HG03025 (cell line): ENCODE results near the gene EGR2.

ENCODE experiments used
- ATAC-seq: cut with Tn5 transposase; IDR thresholded peaks from one replicate; pipeline ENCODE4 v1.9.1; 2021; ENCODE audit warnings: mild to moderate bottlenecking, moderate library complexity; ENCODE audit not compliant: unreplicated experiment, low FRiP score

EGR2 gene

DNA sequence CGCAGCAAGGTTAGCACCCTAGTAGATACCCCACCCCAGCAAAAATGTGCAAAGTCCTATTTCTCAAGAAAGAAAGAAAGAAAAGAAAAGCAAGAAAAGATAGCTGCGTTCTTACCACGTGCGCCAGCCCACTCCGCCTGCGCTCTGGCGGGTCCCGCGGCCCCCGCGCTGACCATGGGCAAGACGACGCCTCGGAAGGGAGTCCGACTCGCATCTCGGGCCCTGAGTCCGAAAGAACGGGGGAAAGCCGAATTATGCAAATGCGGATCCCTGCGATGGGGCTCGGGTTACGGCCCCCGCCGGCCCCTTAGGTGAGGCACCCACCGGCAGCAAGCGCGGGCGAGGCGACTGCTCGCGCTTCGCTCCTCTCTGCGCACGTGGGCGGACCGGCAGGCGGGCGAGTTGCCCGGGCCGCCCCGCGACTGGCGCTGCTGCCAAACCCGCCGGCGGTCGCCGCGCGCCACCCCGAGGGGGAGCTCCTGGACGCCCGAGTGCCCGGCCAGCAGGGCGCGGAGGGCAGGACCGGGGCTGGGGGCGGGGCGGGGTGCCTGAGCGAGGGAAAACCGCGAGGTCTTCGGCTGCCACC is 2.4 kb upstream of the EGR2 start:
- no peak for ATAC-seq

DNA sequence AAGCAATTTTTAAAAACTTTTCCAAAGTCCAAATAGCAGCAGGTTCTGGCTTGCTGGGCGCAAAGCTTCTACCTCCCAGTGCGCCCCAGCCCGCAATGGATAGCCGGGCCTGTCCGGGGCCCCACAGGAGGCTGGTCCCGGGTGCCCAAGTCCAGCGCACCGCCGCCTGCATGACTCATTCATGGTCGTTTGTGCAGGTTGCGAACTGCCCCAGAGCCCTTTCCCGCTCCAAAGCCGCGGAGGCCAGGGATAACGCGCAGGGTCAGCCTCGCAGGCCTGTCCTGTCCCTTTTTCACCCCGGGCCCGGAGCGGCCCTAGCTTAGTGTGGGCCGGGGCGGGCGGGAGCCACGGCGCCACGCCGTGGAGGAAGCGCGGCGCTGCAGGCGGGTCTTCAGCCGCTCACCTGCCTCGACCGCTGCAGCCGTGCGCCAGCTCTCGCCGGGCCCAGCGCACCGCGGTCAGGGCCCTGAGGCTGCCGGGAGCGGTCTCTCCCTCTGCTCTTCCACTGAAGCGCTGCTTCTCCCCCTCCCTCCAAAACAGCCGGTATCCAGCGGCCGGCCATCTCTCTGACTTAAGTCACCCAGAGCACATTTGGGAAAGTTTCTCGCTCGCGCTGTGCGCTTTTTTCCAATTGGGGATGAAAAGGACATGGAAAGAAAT is 1.7 kb upstream of the EGR2 start:
- peak; percentile 33 for ATAC-seq

- peak; percentile 6 for ATAC-seq
Measured at GRCh38 chr10:62817121-62817765, 1.1 kb upstream of the EGR2 start.

GRCh38 chr10:62816076-62816330 is 163 bp downstream of the EGR2 start:
- no peak for ATAC-seq

DNA sequence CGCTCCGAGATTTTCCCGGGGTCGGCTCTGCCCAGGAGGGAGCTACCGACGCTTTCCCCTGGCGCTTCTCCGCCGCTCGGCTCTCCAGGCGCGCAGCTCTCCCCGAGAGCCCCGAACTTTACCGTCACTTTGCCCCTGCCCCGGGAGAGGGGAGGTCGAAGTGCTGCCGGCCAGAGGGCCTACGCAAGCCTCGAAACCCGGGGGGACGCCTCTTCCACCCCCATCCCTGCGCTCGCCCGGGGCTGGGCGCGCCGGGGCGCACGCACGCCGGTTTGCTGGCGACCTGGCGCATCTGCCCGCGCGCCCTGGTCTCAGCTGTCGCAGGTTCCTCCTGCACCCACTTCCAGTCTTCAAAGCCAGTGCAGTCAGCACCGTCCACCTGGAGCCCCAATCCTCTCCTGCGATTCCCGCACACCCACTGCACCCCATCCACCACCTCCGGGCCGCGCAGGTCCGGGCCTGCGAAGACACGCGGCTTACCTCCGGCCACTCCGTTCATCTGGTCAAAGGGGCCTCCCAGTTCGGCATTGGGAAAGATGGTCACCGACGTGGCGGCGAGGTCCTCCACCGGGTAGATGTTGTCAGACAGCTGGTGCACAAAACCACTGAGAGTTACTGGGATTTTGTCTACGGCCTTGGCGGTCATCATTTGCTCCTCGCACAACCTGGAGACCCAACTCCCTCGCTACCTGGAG is 638 bp downstream of the EGR2 start:
- no peak for ATAC-seq

DNA sequence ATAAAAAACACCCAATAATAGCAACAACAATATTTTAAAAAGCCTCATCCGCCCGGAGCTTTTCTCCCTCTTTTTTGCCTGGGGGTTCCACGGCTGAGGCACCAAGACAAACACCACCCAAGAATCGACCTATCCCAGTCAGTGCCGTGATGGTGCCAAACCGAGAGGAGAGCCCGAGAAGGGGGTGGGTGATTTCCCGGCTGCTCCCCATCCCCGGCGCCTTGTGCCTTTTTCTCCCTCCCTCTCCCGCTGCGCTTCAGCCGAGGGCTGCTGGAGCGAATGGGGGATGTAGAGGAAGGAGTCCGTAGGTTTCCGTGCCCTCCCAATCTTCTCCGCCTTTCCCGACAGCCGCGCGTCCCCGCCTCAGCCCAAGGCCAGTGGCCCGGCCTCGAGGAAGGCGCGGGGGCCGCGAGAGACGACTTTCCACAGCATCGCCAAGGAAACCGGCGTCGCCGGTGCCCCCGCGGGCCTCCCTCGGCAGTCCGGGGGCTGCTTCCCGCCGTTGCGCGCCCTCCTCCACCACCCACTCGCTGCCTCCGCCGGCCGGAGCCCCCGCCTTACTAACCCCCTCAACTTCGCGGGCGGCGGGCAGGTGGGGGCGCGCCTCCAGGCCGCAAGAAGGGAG is 1.3 kb downstream of the EGR2 start:
- no peak for ATAC-seq

DNA sequence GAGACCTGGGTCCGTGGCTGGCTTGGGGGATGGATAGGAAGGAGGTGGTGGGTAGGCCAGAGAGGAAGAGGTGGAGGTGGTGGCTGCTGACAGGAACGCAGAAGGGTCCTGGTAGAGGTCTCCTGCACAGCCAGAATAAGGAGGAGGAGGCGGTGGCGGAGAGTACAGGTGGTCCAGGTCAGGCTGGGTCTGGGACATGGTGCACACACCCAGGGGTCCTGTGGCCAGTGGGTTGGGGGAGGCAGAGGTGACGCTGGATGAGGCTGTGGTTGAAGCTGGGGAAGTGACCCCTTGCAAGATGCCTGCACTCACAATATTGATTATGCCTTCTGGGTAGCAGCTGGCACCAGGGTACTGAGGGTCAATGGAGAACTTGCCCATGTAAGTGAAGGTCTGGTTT is 2.2 kb downstream of the EGR2 start:
- no peak for ATAC-seq

GRCh38 chr10:62813453-62813852 is 2.7 kb downstream of the EGR2 start:
- ATAC-seq = no peak

- ATAC-seq = no peak
Measured at GRCh38 chr10:62812672-62813439, 3.3 kb downstream of the EGR2 start.

DNA sequence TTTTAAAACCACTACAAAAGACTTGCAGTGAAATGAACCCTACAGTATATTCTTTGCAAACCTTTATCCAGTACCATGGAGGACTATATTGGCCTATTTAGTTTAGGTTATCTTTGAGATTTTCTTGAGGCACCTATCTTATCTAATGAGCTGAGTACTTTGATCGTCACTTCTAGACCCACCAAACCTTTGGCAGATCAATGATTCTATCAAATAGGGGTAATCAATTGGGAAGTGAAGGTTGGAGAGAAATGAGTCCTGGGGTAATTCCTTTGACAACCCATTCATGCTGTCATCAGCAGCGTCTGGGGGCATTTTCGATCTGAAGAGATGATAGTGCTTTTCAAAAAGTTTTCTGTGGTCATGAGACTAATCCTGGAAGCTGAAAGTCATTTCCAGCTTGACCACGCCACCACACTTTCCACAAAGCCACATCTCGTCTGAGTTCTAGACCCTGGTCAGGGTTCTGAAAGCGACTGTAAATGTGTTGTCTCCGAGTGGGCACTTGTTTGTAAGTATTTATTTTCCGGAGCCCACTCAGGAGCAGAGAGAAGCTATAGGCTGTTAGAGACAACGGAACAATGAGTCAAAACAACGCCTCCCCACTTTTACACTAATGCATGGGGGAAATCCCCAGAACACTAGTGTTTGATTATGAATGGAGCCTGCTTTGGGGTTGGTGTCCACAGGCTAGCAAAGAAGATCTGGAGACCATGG is 4.8 kb downstream of the EGR2 start:
- peak; percentile 35 for ATAC-seq

DNA sequence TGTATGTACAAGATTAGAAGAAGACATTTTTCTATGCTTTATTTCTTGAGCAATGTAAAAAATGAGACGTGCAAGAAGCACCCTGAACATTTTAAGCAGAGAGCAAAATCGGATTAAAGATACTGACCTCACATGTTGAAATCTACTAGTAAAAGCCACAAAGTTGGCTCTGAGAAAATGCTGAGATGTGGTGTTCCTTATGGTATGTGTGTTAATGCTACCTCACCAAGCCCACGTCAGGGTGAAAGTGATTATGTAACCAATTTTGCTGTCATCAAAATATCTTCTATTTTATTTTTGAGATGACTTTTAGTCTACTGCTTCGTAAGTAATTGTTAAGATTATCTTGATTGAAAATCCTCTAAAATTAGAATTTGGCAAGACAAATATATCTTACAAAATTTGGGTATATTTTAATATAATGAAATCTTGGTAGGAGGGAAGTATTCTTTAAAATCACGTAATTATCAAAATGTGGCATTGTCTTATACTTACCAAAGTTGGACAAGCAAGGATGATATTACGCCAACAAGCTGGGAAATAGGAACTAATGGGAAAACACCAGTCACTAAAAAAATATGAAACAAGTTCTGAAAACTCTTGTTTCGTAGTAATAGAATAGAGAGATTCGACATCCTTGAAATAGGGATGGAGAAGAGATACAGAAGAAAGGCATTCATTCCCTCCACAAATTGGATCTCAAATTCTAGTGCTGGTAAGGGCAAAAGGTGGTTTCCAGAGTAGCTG is 5.8 kb downstream of the EGR2 start:
- ATAC-seq = no peak

GRCh38 chr10:62806251-62806650 is 9.9 kb downstream of the EGR2 start:
- no peak for ATAC-seq

- peak; percentile 13 for ATAC-seq
Measured at GRCh38 chr10:62805231-62806099, 10.7 kb downstream of the EGR2 start.

DNA sequence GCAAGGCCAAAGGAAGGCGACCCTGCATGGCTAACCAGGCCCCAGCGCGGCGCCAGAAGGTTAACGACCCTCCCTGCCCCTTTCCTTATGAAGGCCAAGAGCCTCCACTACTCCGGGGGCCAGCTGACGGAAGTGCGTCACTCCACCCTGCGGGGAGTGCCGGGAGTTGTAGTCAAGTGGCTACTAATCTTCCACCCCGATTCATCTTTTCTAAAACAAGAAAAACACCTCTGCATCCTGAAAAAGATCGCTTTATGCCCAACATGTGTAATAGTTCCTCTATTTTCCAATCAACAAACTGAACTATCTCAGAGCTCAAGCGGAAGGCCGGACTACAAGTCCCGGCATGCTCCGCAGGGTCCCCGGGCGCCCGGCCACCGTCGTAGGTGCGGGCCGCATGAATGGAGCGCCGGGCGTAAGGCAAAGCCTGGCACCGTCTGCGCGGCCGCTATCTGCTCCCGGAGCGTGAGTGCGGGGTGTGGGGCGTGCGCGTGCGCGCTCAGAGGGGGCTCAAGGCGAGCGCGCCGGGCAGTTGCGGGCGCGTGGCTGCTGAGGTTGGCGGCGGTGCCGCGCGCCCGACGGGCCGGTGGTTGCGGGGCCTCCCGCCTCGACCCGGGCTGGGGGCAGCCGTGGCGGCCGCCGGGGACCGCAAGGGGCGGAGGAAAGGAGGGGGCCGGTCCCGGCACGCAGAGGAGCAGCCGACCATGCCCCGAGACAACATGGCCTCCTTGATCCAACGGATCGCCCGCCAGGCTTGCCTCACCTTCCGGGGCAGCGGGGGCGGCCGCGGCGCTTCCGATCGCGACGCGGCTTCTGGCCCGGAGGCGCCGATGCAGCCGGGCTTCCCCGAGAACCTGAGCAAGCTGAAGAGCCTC is 11.6 kb downstream of the EGR2 start, which contains the start of gene ADO:
Gene ADO, plus strand, starts transcription at position 365 of the 875 bp plus-strand sequence. Its CDS starts 340 bp downstream, at position 705.
- ATAC-seq = peak; percentile 88

- peak; percentile 13 for ATAC-seq
Measured at GRCh38 chr10:62803724-62804355, 12.3 kb downstream of the EGR2 start.

DNA sequence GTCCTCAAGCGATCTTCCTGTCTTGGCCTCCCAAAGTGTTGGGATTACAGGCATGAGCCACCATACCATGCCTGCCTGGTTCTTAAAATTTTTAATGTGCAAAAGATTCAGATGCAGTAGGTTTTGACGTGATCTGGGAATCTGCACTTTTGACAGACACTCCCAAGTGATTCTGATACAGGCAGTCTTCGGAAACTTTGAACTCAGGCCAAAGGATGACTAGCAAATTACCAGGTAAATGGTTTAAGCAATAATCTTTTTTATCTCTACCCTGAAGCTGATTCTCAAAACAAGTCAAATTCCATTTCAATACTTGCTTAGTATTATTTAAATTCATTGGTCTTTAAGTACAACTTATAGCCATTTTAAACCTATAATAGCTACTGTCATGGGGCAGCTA is 14.3 kb downstream of the EGR2 start:
- no peak for ATAC-seq

DNA sequence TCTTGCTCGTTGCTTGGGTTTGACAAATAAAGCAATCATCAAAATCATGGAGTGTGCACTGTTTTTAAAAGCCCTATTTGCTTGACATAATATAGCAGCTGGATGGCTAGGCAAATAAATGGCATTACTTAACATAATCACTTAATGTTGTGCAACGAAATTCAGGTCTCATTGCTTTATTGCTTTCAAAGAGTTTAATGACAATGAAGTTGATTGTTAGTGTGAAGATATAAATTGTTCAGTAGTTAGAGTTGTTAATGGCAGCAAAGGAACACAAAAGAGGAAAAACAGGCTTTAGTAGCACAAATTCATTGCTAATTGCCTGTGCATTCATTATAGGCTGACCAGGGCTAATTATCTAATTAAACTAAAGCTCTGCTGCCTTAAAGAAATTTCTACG is 19.3 kb downstream of the EGR2 start:
- ATAC-seq = no peak
